ENCODE measurements around the gene CDON. TPM values are rescaled to one million over a fixed set of nuclear protein-coding genes. Genes with fewer than 3 reads are reported as not detected.

Gene CDON
- total RNA-seq, 1 donor from 2014 or later = 29.4 TPM

DNA sequence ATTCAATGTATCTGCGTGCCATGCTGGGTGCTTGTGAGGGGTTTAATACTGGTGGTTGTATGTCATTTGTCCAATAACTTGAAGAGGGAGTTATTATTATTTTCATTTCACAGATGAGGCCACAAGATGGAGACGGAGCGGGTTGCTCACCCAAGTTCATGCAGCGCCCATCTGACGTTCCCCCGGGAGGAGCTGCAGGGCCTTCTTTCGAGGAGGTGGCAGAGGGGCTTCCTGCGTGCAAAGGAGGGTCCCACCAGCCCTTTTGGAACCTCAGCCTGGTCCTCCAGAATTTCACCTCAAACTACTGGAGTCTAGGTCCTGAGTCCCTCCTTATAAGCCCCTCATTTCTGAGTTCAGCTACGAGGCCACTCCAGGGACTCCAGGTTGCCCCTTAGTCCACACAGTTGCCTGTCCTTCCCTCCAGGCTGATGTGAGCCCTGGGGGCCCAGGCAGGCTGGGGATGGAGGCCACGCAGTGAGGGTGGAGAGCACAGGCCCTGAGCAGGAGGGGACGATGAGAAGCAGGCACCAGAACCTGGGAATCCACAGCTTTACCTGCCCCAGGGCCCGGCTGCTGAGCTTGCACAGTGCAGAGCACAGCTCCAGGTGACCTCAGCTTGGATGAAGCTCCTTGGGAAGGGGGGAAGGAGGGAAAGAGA, 119.8 kb downstream of the CDON start:
- H3K27ac Mint-ChIP-seq (ENCODE audit: unreplicated experiment) = no peak overlapping the region
- no peaks in the 10 kb centered on the region for H3K9me3 Mint-ChIP-seq (ENCODE audit: unreplicated experiment)
- TF ChIP-seq, protein P1, sequence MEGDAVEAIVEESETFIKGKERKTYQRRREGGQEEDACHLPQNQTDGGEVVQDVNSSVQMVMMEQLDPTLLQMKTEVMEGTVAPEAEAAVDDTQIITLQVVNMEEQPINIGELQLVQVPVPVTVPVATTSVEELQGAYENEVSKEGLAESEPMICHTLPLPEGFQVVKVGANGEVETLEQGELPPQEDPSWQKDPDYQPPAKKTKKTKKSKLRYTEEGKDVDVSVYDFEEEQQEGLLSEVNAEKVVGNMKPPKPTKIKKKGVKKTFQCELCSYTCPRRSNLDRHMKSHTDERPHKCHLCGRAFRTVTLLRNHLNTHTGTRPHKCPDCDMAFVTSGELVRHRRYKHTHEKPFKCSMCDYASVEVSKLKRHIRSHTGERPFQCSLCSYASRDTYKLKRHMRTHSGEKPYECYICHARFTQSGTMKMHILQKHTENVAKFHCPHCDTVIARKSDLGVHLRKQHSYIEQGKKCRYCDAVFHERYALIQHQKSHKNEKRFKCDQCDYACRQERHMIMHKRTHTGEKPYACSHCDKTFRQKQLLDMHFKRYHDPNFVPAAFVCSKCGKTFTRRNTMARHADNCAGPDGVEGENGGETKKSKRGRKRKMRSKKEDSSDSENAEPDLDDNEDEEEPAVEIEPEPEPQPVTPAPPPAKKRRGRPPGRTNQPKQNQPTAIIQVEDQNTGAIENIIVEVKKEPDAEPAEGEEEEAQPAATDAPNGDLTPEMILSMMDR (IDR thresholded peaks at IDR 0.05) = no peak
- H3K4me3 Mint-ChIP-seq (ENCODE audit: unreplicated experiment) = no peak overlapping the region
- H3K36me3 Mint-ChIP-seq (ENCODE audit: unreplicated experiment) = no peaks in the 10 kb centered on the region
- peak; percentile 83 for DNase-seq (ENCODE audit: extremely low spot score, unreplicated experiment)
- peaks cover 21% of the 10 kb centered on the region for H3K27me3 Mint-ChIP-seq (ENCODE audit: unreplicated experiment)
- H3K4me1 Mint-ChIP-seq (ENCODE audit: unreplicated experiment) = peaks cover 4% of the 10 kb centered on the region

GRCh38 chr11:125941619-125942611, 120.8 kb downstream of the CDON start:
- no peak overlapping the region for H3K4me3 Mint-ChIP-seq (ENCODE audit: unreplicated experiment)
- no peaks in the 10 kb centered on the region for H3K36me3 Mint-ChIP-seq (ENCODE audit: unreplicated experiment)

DNA sequence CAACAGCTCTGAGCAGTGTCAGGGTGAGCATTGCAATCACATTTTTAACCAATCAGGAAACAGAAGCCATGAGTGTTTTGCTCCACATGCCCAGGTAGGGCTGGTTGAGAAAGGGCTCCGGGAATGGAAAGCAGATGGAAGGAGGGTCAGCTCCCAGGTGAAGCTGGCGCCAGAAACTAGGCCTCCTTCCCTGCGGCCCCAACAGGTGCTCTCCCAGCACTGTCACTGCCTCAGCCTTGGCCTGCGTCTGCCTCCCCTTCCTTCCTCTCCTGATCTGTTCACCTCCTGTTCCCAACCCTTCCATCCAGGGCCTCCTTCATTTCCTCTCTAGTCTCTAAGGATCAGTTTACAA, 121.4 kb downstream of the CDON start:
- TF ChIP-seq, protein P1 (IDR thresholded peaks at IDR 0.05) = no peak
- H3K36me3 Mint-ChIP-seq (ENCODE audit: unreplicated experiment) = no peaks in the 10 kb centered on the region
- H3K27ac Mint-ChIP-seq (ENCODE audit: unreplicated experiment) = no peak overlapping the region
- H3K9me3 Mint-ChIP-seq (ENCODE audit: unreplicated experiment) = no peaks in the 10 kb centered on the region
- peaks cover 28% of the 10 kb centered on the region for H3K27me3 Mint-ChIP-seq (ENCODE audit: unreplicated experiment)
- no peak for DNase-seq (ENCODE audit: extremely low spot score, unreplicated experiment)
- H3K4me1 Mint-ChIP-seq (ENCODE audit: unreplicated experiment) = peaks cover 4% of the 10 kb centered on the region
- no peak overlapping the region for H3K4me3 Mint-ChIP-seq (ENCODE audit: unreplicated experiment)

More at GRCh38 chr11:125941619-125942611, 120.8 kb downstream of the CDON start:
- no peak for DNase-seq (ENCODE audit: extremely low spot score, unreplicated experiment)
- TF ChIP-seq, protein P1 (IDR thresholded peaks at IDR 0.05) = peak; percentile 71
- Mint-ChIP-seq H3K27me3 (ENCODE audit: unreplicated experiment) (peaks cover 21% of the 10 kb centered on the region), H3K4me1 (ENCODE audit: unreplicated experiment) (peaks cover 4% of the 10 kb centered on the region), H3K27ac (ENCODE audit: unreplicated experiment) (no peak overlapping the region), H3K9me3 (ENCODE audit: unreplicated experiment) (no peaks in the 10 kb centered on the region)

- Mint-ChIP-seq H3K4me3 (ENCODE audit: unreplicated experiment) (no peak overlapping the region), H3K4me1 (ENCODE audit: unreplicated experiment) (peaks cover 4% of the 10 kb centered on the region), H3K27ac (ENCODE audit: unreplicated experiment) (no peak overlapping the region), H3K9me3 (ENCODE audit: unreplicated experiment) (no peaks in the 10 kb centered on the region), H3K27me3 (ENCODE audit: unreplicated experiment) (peaks cover 32% of the 10 kb centered on the region), H3K36me3 (ENCODE audit: unreplicated experiment) (no peaks in the 10 kb centered on the region)
- no peak for DNase-seq (ENCODE audit: extremely low spot score, unreplicated experiment)
- TF ChIP-seq, protein P1 (IDR thresholded peaks at IDR 0.05) = no peak
Measured at GRCh38 chr11:125940145-125940544, 122.5 kb downstream of the CDON start.

- peaks cover 30% of the 10 kb centered on the region for H3K27me3 Mint-ChIP-seq (ENCODE audit: unreplicated experiment)
- no peak for DNase-seq (ENCODE audit: extremely low spot score, unreplicated experiment)
- H3K9me3 Mint-ChIP-seq (ENCODE audit: unreplicated experiment) = no peaks in the 10 kb centered on the region
- no peak overlapping the region for H3K27ac Mint-ChIP-seq (ENCODE audit: unreplicated experiment)
- H3K4me3 Mint-ChIP-seq (ENCODE audit: unreplicated experiment) = no peak overlapping the region
- TF ChIP-seq, protein P1 (IDR thresholded peaks at IDR 0.05) = no peak
- peaks cover 4% of the 10 kb centered on the region for H3K4me1 Mint-ChIP-seq (ENCODE audit: unreplicated experiment)
- H3K36me3 Mint-ChIP-seq (ENCODE audit: unreplicated experiment) = no peaks in the 10 kb centered on the region
Measured at GRCh38 chr11:125939081-125939521, 123.6 kb downstream of the CDON start.

Data from osteocyte (in vitro differentiated cells).